ENCODE results near the gene SCO2.

DNA sequence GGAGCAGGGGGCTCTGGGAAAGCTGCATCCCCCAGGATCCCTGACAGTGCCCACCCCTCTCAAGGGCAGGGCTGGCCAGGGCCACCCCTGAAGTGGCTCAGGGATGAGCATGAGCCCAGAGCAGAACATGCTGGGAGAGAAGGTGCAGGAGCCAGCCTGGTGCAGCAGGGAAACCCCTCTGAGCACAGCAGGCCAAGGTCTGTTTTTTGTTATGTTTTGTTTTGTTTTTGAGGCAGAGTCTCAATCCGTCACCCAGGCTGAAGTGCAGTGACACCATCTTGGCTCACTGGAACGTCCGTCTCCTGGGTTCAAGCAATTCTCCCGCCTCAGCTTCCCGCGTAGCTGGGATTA lies 49.8 kb downstream of the SCO2 start:
- TF ChIP-seq, protein P1, sequence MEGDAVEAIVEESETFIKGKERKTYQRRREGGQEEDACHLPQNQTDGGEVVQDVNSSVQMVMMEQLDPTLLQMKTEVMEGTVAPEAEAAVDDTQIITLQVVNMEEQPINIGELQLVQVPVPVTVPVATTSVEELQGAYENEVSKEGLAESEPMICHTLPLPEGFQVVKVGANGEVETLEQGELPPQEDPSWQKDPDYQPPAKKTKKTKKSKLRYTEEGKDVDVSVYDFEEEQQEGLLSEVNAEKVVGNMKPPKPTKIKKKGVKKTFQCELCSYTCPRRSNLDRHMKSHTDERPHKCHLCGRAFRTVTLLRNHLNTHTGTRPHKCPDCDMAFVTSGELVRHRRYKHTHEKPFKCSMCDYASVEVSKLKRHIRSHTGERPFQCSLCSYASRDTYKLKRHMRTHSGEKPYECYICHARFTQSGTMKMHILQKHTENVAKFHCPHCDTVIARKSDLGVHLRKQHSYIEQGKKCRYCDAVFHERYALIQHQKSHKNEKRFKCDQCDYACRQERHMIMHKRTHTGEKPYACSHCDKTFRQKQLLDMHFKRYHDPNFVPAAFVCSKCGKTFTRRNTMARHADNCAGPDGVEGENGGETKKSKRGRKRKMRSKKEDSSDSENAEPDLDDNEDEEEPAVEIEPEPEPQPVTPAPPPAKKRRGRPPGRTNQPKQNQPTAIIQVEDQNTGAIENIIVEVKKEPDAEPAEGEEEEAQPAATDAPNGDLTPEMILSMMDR (optimal IDR thresholded peaks at IDR 0.05 in 1 of 3, IDR thresholded peaks at IDR 0.05 in 1 of 3, conservative IDR thresholded peaks at IDR 0.05 in 1 of 3; ENCODE audit: extremely low read depth in 1 of 3, insufficient read depth in 2 of 3, low read length in 3 of 3), result no peak
- TF ChIP-seq EZH2 (IDR thresholded peaks at IDR 0.05; ENCODE audit: low read length), result no peak
